Mesendoderm (in vitro differentiated cells): ENCODE results near the gene SKIC8.
A peak's percentile ranks its signal among the peaks of the same experiment; 100 is the strongest.

Experiments
- DNase-seq: peaks from one replicate; pipeline ENCODE4 v3.0.0; 2013
- H2AK5ac ChIP-seq: 2 replicates; pipeline ENCODE4 v1.6.1; 2013; ENCODE audit warnings: low read length, inconsistent platforms
- H2BK120ac ChIP-seq: 2 replicates; pipeline ENCODE4 v1.6.1; 2013; ENCODE audit warnings: low read depth, mild to moderate bottlenecking, low read length, moderate library complexity, mixed read lengths
- H2BK15ac ChIP-seq: replicated peaks from 2 replicates; pipeline ENCODE4 v1.6.1; 2013; ENCODE audit warnings: low read depth, mild to moderate bottlenecking, moderate library complexity
- H2BK5ac ChIP-seq: 2 replicates; pipeline ENCODE4 v1.6.1; 2013; ENCODE audit warnings: low read length, inconsistent platforms
- H3K18ac ChIP-seq: 2 replicates; pipeline ENCODE4 v1.6.1; 2013; ENCODE audit warnings: mild to moderate bottlenecking, low read length, mixed read lengths
- H3K23ac ChIP-seq: one replicate; pipeline ENCODE4 v1.6.1; 2013; ENCODE audit warnings: low read length
- H3K27ac ChIP-seq: 2 replicates; pipeline ENCODE4 v1.5.1; 2013; ENCODE audit warnings: low read depth, mild to moderate bottlenecking, inconsistent platforms, low read length, moderate library complexity
- H3K27me3 ChIP-seq: 2 replicates; pipeline ENCODE4 v1.6.1; 2013; ENCODE audit warnings: low read length, control low read depth, mild to moderate bottlenecking, inconsistent platforms; ENCODE audit not compliant: insufficient read depth, poor library complexity
- H3K36me3 ChIP-seq: 2 replicates; pipeline ENCODE4 v1.6.1; 2013; ENCODE audit warnings: low read length, inconsistent platforms; ENCODE audit not compliant: control insufficient read depth, insufficient read depth
- H3K4ac ChIP-seq: one replicate; pipeline ENCODE4 v1.6.1; 2013; ENCODE audit warnings: low read depth, mild to moderate bottlenecking, low read length, moderate library complexity
- H3K4me1 ChIP-seq: 2 replicates; pipeline ENCODE4 v1.6.1; 2013; ENCODE audit warnings: low read depth, low read length, inconsistent platforms; ENCODE audit not compliant: control insufficient read depth
- H3K4me2 ChIP-seq: 2 replicates; pipeline ENCODE4 v1.6.1; 2013; ENCODE audit warnings: low read length
- H3K4me3 ChIP-seq: 2 replicates; pipeline ENCODE4 v1.5.1; 2013; ENCODE audit warnings: mild to moderate bottlenecking, low read length
- H3K56ac ChIP-seq: one replicate; pipeline ENCODE4 v1.6.1; 2013; ENCODE audit warnings: low read length
- H3K79me1 ChIP-seq: 2 replicates; pipeline ENCODE4 v1.6.1; 2013; ENCODE audit warnings: low read length, inconsistent platforms
- H3K79me2 ChIP-seq: 2 replicates; pipeline ENCODE4 v1.6.1; 2013; ENCODE audit warnings: mild to moderate bottlenecking, low read length; ENCODE audit not compliant: control insufficient read depth, insufficient read depth
- H3K9ac ChIP-seq: 2 replicates; pipeline ENCODE4 v1.6.1; 2013; ENCODE audit warnings: low read length, inconsistent platforms
- H4K5ac ChIP-seq: one replicate; pipeline ENCODE4 v1.6.1; 2013; ENCODE audit warnings: low read length
- H4K8ac ChIP-seq: one replicate; pipeline ENCODE4 v1.6.1; 2013; ENCODE audit warnings: low read depth, mild to moderate bottlenecking, control low read depth, low read length, moderate library complexity
- WGBS: extraction: QIAGEN DNeasy Blood & Tissue Kit; methylation state at CpG from one replicate; pipeline ENCODE4 v1.1.7; 2013; ENCODE audit warnings: low lambda C conversion rate, missing lambda C conversion rate; ENCODE audit not compliant: insufficient coverage; ENCODE audit errors: extremely low coverage; 5-methylcytosine and 5-hydroxymethylcytosine counted together

The SKIC8 gene

GRCh38 chr15:78306176-78306774, 6.9 kb upstream of the SKIC8 start:
- no peaks in the 10 kb centered on the region for H3K36me3 ChIP-seq
- no peak overlapping the region for H3K9ac ChIP-seq
- H3K23ac ChIP-seq, result no peak overlapping the region
- no peak overlapping the region for H3K27ac ChIP-seq
- H3K79me2 ChIP-seq, result no peaks in the 10 kb centered on the region
- H2BK5ac ChIP-seq, result no peak overlapping the region
- H2AK5ac ChIP-seq, result no peak overlapping the region
- no peak overlapping the region for H3K4me2 ChIP-seq
- H4K8ac ChIP-seq, result no peak overlapping the region
- H3K56ac ChIP-seq, result no peak overlapping the region
- H3K27me3 ChIP-seq, result no peaks in the 10 kb centered on the region
- no peak overlapping the region for H4K5ac ChIP-seq
- no peaks in the 10 kb centered on the region for H3K79me1 ChIP-seq
- no peak overlapping the region for H2BK120ac ChIP-seq
- no peak overlapping the region for H3K18ac ChIP-seq
- H3K4me1 ChIP-seq, result no peaks in the 10 kb centered on the region
- H2BK15ac ChIP-seq, result no peak overlapping the region
- DNase-seq, result peak; percentile 58
- no CpG with 5 or more reads among the region's 3 CpGs for WGBS
- H3K4me3 ChIP-seq, result no peak overlapping the region
- no peak overlapping the region for H3K4ac ChIP-seq

- Histone ChIP-seq H2AK5ac (no peak overlapping the region), H3K56ac (no peak overlapping the region), H3K27ac (no peak overlapping the region), H2BK5ac (no peak overlapping the region), H3K4me3 (no peak overlapping the region), H3K9ac (no peak overlapping the region), H3K23ac (no peak overlapping the region), H3K79me1 (no peaks in the 10 kb centered on the region), H4K5ac (no peak overlapping the region), H3K36me3 (no peaks in the 10 kb centered on the region), H3K4me1 (no peaks in the 10 kb centered on the region), H2BK15ac (no peak overlapping the region), H3K4me2 (no peak overlapping the region), H4K8ac (no peak overlapping the region), H3K18ac (no peak overlapping the region), H3K27me3 (no peaks in the 10 kb centered on the region), H3K79me2 (no peaks in the 10 kb centered on the region), H2BK120ac (no peak overlapping the region), H3K4ac (no peak overlapping the region)
- no CpG with 5 or more reads among the region's 9 CpGs for WGBS
- no peak for DNase-seq
Observed at GRCh38 chr15:78304216-78305066, 5.0 kb upstream of the SKIC8 start.

- Histone ChIP-seq H4K8ac (no peak overlapping the region), H4K5ac (no peak overlapping the region), H3K27me3 (no peaks in the 10 kb centered on the region), H3K79me1 (peaks cover 11% of the 10 kb centered on the region), H3K9ac (no peak overlapping the region), H3K4me1 (peaks cover 2% of the 10 kb centered on the region), H3K79me2 (peaks cover 8% of the 10 kb centered on the region), H3K23ac (no peak overlapping the region), H3K36me3 (no peaks in the 10 kb centered on the region), H2BK15ac (no peak overlapping the region), H2AK5ac (no peak overlapping the region), H3K56ac (no peak overlapping the region), H3K4me3 (no peak overlapping the region), H3K4me2 (no peak overlapping the region), H2BK5ac (no peak overlapping the region), H3K18ac (no peak overlapping the region), H3K27ac (no peak overlapping the region), H3K4ac (no peak overlapping the region), H2BK120ac (no peak overlapping the region)
- no CpG with 5 or more reads among the region's 5 CpGs for WGBS
- no peak for DNase-seq
Observed at GRCh38 chr15:78302579-78303312, 3.3 kb upstream of the SKIC8 start.

GRCh38 chr15:78301828-78302227, 2.4 kb upstream of the SKIC8 start:
- H3K27ac ChIP-seq, result no peak overlapping the region
- H3K4me3 ChIP-seq, result no peak overlapping the region
- no peak overlapping the region for H2BK15ac ChIP-seq
- no peaks in the 10 kb centered on the region for H3K36me3 ChIP-seq
- H2BK120ac ChIP-seq, result no peak overlapping the region
- H4K5ac ChIP-seq, result no peak overlapping the region
- WGBS, result no CpG with 5 or more reads among the region's 3 CpGs
- no peak overlapping the region for H3K4me2 ChIP-seq
- no peak overlapping the region for H2BK5ac ChIP-seq
- H3K9ac ChIP-seq, result no peak overlapping the region
- no peak overlapping the region for H2AK5ac ChIP-seq
- peaks cover 2% of the 10 kb centered on the region for H3K4me1 ChIP-seq
- H3K79me1 ChIP-seq, result peaks cover 11% of the 10 kb centered on the region
- H3K27me3 ChIP-seq, result no peaks in the 10 kb centered on the region
- H3K23ac ChIP-seq, result no peak overlapping the region
- H3K18ac ChIP-seq, result no peak overlapping the region
- no peak for DNase-seq
- H3K56ac ChIP-seq, result no peak overlapping the region
- peaks cover 8% of the 10 kb centered on the region for H3K79me2 ChIP-seq
- H3K4ac ChIP-seq, result no peak overlapping the region
- no peak overlapping the region for H4K8ac ChIP-seq

- no peak overlapping the region for H2BK120ac ChIP-seq
- H3K56ac ChIP-seq, result no peak overlapping the region
- no peak overlapping the region for H3K23ac ChIP-seq
- H2AK5ac ChIP-seq, result no peak overlapping the region
- peaks cover 11% of the 10 kb centered on the region for H3K79me1 ChIP-seq
- H3K27ac ChIP-seq, result no peak overlapping the region
- H3K4me1 ChIP-seq, result peaks cover 2% of the 10 kb centered on the region
- no peak overlapping the region for H2BK15ac ChIP-seq
- H4K8ac ChIP-seq, result no peak overlapping the region
- H4K5ac ChIP-seq, result no peak overlapping the region
- no peak overlapping the region for H3K4me3 ChIP-seq
- H3K79me2 ChIP-seq, result peaks cover 8% of the 10 kb centered on the region
- no peak overlapping the region for H3K4me2 ChIP-seq
- no peak overlapping the region for H2BK5ac ChIP-seq
- no peak overlapping the region for H3K18ac ChIP-seq
- H3K27me3 ChIP-seq, result no peaks in the 10 kb centered on the region
- no peaks in the 10 kb centered on the region for H3K36me3 ChIP-seq
- no peak overlapping the region for H3K4ac ChIP-seq
- DNase-seq, result no peak
- H3K9ac ChIP-seq, result no peak overlapping the region
Observed at GRCh38 chr15:78301326-78301725, 1.9 kb upstream of the SKIC8 start.
